HL-60/S4 treated with phorbol 12-myristate 13-acetate at 8.2 ng/mL for 4 days and 3 days (cell line): Measurements from ENCODE around the gene NUBP1.
"Not testable (repeated sequence)": the region's sequence is repeated elsewhere in the genome, so short reads cannot be mapped to it uniquely, and the experiment has no call there.

ENCODE experiments used
- in situ Hi-C: fragments of 300-500 bp; cut with MboI; formaldehyde crosslinking; loops from 2 replicates; pipeline ENCODE4 v1.15.0; 2022; ENCODE audit warnings: low sequenced_read_pairs

Gene NUBP1

DNA sequence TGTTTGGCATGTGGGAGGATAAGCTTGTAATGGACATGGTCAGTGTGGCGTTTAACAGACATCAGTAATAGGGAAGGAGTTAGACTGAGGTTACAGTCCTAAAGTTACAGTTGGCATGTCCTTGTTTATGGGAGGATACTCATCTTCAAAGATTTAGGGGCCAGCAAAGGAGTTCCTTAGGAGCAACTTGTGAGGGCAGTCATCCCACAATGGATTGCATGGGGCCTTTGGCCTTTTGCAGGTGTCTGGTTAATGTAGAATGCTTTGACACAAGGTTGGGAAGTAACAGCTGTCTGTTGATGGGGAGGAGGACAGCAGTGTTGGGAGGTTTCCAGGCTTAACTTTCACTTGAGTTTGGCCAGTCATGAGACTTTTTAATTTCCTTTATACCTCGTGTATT is 2.2 kb downstream of the NUBP1 start:
- in situ Hi-C loops, result loop anchor here (10.0 kb wide), 1 partner anchor 169 kb away; no protein-coding TSS in a partner anchor

DNA sequence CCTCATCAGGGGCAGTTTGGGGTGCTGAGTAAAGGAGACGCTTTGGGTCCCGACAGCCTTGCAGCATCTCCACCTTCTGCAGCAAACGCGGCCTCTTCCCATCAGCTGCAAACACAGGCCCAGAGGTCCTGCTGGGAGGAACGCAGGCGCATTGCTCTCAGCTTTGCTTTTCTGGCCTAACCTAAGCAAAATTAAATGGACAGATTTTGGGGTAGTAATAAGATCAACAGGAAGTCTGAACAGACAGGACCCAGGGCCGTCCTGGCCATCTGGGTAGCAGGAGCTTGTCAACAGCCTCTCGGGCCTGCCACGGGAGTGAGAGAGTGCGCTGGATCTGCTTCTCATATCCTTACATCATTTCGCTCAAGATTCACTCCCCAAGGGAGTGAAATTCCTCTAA is 7.2 kb downstream of the NUBP1 start:
- in situ Hi-C loops, result no loop called here

DNA sequence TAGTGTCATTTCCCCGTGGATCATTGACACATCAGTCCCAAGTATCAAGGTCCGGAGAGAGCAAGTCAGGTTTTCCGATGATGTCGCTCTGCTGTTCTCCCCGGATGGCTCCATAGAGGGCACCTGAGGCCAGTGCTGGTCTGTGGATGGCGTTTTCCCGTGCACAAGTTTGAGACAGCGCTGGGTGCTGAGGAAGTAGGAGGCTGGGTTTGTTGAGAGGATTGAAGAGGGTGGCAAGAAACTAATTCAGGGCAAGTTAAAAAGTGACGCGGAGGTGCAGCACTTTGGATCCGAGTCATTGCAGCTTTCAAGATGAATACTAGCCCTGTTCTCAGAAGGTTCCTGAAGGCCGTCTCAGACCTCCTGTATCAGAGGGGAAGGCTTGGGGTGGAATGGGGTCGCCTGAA is 7.7 kb downstream of the NUBP1 start:
- in situ Hi-C loops, result no loop called here

DNA sequence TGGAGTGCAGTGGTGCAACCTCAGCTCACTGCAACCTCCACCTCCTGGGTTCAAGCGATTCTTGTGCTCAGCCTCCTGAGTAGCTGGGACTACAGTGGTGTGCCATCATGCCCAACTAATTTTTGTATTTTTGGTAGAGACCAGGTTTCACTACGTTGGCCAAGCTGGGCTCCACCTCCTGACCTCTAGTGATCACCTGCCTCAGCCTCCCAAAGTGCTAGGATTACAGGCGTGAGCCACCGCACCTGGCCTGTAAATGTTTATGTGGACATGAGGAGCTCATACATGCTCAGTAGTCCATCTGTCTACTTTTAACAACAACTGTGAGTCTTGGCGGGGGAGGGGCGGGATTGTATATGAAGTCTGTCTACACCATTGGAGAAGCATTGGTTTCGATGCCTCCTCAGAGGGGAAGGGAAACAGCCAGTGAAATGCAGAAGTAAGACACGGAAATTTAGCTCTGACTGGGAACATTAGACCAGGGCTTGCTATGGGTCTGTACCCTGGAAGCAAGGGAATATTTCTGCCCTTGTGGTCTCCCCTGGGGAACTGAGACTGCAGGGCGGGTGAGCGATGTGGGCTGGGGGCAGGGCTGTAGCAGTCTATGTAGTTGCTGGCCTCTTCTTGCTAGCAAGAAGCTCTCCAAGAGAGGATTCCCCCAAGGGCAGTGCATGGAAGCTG is 9.3 kb downstream of the NUBP1 start:
- in situ Hi-C loops, result no loop called here

DNA sequence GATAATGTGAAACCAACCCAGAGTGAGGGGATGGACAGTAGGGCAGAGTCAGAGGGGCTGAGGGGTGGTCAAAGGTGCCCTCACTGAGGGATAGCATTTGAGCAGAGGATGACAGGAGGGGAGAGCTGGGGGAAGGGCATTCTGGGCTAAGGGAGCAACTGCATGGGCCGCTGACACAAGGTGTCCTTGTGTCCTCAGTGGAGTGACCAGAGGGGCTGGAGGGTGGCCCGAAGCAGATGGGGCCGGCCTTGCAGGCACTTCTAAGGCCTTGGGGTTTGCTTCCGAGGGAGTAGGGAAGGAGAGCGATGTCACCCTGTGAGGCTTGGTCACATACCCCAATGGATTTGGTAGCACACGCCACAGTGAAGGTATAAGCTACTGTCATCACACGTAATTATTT is 10.0 kb downstream of the NUBP1 start:
- in situ Hi-C loops, result no loop called here

DNA sequence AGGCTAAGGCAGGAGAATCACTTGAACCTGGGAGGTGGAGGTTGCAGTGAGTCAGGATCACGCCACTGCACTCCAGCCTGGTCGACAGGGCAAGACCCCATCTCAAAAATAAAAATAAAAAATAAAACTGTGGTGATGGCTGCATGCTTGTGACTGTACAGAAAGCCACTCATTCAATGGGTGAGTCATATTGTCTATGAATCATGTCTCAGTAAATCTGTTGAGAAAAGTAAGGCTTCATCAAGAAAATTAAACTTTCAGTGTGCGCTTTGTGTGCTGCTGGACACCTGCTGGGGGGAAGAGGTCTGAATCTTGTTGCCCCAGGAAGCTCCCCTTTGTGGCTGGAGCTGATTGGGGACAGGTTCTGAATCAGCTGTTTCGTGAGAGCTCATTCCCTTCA is 11.3 kb downstream of the NUBP1 start:
- in situ Hi-C loops, result no loop called here

DNA sequence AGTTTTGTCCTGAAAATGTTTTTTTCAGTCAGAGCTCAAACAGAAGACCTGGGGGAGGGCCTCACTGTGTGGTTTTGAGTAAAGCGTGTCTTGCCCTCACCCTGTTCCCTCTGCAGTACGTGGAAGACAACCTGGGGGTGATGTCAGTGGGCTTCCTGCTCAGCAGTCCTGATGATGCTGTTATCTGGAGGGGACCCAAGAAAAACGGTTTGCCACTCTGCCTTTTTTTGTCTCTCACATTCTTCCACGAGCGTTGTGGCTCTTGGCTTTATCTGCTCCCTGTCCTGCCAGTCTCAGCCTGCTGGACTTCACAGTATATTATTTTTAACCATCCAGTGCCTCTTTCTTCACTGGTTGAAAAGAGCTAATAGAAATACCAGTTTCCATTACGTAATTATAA is 12.9 kb downstream of the NUBP1 start:
- in situ Hi-C loops, result no loop called here

DNA sequence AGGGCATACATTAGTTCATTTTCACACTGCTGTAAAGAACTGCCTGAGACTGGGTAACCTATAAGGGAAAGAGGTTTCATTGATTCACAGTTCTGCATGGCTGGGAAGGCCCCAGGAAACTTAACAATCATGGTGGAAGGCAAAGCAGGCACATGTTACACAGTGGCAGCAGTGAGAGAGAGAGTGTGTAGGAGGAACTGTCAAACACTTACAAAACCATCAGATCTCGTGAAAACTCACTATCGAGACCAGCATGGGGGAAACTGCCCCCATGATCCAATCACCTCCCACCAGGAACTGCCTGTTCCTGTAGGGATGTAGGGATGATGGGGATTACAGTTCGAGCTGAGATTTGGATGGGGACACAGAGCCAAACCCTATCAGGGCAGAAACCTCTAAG is 17.2 kb downstream of the NUBP1 start:
- in situ Hi-C loops, result no loop called here

DNA sequence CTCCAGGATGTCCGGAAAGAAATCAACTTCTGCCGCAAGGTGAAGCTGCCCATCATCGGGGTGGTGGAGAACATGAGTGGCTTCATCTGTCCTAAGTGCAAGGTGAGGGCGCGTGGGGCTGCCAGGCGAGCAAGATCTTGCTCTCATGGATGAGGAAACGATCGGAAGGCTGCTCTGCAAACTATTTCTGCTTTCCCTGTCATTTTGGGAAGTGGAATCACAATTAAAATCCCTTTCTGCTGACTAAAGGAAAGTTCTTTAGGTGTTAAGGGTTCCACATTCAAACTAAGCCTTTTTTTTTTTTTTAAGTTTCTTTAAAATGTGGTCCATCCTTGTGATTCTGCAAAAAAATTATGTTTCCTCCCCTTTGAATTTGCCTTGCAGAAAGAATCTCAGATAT is 17.7 kb downstream of the NUBP1 start:
- in situ Hi-C loops, result no loop called here

DNA sequence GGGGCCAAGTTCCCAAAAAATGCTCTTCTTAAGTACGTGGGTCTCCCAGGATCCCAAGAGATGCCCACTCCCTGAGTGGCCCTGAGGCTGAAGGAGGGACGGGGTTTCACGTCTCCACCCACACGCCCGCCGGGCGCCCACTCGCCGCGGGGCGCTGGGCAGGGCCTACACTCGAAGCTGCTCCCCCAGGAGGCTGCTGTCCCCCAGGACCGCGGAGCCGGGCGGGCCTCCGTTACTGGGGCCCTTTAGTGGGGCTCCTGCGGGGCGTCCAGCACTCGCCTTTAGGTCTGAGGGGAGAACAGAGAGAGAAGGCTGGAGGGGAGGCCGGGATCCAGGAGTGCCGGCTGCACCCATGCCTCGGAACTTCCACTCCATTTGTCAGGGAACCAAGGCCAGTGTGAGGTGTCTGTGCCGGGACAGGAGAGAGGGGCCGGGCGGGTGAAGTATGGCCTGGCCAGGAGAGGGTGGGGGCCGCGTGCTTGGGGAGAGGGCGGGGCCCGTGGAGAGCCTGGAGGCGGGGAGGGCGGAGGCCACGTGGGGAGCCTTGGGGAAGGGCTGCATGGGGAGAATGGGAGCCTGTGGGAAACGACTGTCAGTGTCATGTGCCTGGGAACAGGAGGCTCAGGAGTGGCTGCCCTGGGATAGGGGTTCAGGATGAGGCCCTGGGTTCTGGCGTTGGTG is 18.8 kb downstream of the NUBP1 start:
- in situ Hi-C loops, result no loop called here

DNA sequence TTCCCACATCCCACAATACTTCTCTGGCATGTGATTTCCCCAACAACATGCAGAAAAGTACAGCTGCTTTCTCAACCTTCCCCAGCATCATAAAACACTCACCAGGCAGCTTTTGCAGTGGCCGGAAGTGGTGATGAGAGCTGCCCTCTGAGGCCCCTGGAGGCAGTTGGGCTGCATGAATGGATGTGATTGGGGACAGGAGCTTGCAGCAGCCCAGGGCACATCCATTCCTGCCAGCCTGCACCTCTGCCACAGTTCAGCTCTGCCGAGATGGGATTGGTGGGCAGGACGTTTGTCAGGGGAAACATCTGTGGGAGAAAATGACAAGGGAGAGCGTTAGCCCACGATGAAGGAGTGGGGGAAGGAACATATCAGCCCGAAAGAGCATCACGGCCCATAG is 19.8 kb downstream of the NUBP1 start:
- in situ Hi-C loops, result no loop called here

DNA sequence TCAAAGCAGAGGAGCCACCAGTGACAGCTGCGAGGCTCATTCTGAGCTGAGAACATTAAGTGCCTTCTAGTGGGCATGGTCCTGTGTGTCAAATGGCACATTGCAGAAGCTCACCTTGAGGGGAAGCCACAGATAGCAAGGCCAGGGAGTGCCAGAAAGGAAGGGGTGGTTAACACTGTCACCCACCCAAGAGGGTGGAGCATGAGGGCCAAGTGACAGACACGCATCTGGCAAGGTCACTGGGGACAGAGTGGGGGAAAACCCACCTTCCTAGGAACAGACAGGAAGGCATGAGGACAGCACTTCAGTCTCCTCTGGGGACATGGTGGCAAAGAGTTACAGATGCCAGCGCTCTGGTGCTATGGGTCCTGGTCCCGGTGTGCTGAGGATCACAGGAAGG is 22.1 kb downstream of the NUBP1 start:
- in situ Hi-C loops, result no loop called here

DNA sequence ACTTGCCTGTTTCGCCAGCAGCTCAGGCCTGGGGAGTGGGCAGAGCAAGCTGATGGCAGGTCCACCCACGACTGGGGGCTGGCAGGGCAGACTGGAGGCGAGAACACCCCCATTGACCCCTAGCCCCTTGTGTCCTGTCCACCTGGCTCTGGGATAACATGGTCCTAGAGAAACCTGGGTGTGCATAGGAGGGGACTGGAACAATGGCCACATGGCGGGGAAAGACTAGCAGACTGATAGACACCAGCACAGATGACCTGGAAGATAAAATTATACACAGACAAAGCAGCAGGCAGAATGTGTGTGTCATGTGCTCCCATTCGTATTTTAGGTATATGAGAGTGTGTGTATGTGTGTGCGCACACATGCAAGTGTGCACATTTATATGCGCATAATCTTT is 23.5 kb downstream of the NUBP1 start:
- in situ Hi-C loops, result no loop called here

DNA sequence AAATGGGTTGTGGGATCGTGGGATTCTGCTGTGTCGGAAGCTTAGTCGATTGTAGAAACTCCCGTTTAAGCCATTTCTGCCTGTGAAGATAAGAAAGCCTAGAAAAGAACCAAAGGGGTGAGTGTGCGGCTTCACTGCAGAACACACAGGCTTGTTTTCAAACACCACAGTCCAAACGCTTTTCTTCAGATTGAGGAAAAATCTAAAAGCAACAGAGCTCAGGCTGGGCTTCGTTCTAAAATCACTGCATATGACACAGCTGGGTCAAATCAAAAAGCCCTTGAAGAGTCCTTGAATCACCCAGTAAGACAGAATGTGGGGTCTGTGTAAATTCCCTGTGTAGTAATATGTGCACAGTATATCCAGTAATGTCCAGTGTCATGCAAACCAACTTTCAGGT is 25.7 kb downstream of the NUBP1 start:
- in situ Hi-C loops, result no loop called here

DNA sequence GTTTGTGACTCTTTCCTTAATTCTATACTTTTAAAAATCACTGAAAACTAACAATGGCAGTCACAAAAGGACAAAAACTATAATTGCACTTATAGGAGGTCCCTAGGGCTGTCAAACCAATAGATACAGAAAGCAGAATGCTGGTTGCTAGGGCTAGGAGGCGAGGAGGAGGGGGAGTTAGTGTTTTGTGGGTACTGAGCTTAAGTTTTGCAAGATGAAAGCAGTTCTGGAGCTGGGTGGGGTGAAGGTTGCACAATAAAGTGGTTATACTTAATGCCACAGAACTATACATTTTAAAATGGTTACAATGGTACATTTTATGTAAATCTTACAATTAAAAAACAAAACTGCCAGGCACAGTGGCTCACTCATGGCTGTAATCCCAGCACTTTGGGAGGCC is 27.3 kb downstream of the NUBP1 start:
- in situ Hi-C loops, result no loop called here

DNA sequence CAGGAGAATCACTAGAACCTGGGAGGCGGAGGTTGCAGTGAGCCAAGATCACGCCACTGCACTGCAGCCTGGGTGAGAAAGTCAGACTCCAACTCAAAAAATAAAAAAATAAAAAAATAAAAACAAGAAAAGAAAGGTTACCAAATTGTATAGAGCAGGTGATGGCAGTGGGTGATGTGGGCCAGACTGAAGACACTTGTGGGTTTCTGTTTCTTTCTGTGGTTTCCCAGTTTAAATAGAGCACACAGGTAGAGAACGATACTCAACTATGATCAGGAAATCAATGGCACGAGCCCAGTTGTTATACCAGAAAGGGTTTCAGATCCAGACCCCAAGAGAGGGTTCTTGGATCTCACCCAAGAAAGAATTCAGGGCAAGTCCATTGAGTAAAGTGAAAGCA is 32.6 kb downstream of the NUBP1 start:
- in situ Hi-C loops, result no loop called here

DNA sequence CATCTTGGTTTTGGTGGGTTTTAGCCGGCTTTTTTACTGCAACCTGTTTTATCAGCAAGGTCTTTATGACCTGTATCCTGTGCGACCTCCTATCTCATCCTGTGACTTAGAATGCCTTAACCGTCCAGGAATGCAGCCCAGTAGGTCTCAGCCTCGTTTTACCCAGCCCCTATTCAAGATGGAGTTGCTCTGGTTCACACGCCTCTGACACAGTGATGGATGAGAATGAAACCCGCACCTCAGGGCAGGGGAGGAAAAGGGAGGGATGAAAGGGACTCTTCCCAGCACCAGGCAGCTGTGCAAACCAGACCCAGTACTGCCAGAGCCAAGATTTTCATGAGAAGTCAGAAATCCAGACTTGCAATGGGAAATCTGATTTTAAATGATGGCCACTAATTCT is 33.3 kb downstream of the NUBP1 start:
- in situ Hi-C loops, result not testable (repeated sequence)

DNA sequence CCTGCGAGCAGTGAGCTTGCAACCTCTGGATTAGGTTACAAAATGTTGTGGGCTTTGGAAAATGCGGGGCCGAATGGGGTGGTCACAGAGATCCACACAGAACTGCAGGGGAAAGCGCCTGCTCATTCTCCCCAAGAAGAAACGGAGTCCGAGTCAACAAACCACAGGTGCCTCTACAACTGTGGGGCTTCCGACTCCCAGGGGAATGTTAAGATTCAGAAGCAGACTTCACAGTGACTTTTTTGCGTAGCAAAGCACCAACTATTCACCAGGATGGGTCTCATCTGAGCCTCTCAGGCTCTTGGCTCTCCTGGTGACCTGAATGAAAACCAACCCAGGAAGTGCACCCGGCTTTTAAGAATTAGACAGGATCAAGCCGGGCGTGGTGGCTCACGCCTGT is 33.7 kb downstream of the NUBP1 start:
- in situ Hi-C loops, result no loop called here

DNA sequence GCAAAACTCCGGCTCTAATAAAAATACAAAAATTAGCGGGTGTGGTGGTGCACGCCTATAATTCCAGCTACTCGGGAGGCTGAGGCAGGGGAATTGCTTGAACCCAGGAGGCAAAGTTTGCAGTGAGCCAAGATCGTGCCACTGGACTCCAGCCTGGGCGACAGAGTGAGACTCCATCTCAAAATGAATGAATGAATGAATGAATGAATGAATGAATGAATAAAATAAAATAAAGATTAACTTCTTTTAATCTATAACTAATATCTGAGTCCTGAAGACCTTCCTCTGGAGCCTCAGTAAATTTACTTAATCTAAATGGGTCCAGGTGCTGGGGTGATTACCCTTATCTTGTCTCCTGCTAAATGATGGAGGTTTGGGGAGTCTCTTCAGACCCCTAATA is 36.3 kb downstream of the NUBP1 start:
- in situ Hi-C loops, result not testable (repeated sequence)

DNA sequence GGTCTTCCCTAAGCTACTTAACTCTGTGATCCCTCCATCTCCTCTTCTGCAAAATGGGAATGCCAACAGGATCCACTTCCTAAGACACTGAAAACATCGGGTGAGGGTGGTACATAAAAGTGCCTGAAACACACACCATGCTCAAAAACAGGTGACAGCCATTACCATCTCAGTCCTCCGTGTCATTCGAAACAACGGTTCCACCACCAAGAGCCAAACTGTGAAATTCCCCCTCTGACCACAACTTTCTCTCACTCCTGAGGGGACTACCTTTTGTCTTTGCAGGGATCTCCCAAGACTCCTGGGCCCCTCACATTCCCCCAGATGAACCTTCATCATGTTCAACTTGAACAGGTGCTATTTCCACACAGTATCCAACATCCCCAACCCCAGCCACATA is 37.0 kb downstream of the NUBP1 start:
- in situ Hi-C loops, result no loop called here

DNA sequence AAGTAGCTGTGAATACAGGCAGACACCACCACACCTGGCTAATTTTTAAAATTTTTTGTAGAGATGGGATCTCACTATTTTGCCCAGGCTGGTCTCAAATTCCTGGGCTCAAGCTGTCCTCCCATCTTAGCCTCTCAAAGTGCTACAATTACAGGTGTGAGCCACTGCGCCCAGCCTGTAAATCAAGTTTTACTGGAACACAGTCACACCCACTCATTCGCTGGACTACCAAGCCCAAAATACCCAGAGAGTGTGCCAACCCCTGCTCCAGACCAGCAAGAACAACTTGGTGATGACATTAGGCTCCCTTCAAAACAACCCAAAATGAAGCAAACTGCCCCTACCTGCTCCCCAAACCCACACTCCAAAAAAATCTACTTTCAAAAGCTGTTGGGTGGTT is 39.0 kb downstream of the NUBP1 start:
- in situ Hi-C loops, result no loop called here

DNA sequence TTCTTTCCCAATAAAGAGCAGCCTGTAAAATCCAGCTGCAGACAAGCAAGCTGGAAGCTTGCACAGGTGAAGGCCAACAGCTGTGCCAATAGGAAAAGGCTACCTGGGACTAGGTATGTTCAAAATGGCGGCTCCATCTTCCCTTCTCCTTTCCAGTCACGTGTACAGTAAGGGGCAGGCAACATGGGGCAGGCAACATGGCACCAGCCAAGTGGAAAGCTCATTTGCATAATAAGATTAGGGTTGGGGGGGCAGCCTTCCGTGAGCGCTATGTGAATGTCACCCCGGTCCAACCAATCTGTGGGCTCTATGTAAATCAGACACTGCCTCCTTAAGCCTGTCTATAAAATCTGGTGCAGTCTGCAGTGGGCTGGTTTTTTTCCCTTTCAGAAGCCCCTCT is 43.7 kb downstream of the NUBP1 start:
- in situ Hi-C loops, result no loop called here

DNA sequence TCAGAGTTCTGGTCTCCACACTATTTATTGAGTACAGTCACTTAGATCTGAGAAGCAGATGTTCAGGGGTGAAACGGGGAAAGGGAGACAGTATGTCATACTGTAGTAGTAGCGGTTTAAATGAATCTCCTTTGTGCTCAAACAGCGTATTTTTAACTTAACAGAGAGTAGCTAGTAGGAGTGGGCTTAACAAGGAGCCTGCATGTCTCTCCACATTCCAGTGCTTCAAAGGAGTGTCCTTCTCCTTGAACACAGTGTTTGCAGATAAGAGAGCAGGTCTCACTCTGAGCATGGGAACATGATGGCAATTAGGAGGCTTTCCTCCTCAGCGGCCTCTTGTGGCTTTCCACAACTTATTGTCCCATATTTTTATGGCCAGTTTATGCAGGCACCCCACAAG is 45.0 kb downstream of the NUBP1 start:
- in situ Hi-C loops, result not testable (repeated sequence)
